GM23338 (cell line): Measurements from ENCODE around the gene EDDM13. TPM values are rescaled to one million over a fixed set of nuclear protein-coding genes. Genes with fewer than 3 reads are reported as not detected.

ENCODE experiments used
- ATAC-seq: fragments of 200-7000 bp; cut with Tn5 transposase; 3 replicates; pipeline ENCODE4 v1.9.1; 2020
- DNase-seq: peaks from one replicate; pipeline ENCODE4 v3.0.0-alpha.2; 2015; ENCODE audit warnings: low spot score
- H2AFZ ChIP-seq: fragments of 200-600 bp; sonication (generic); 2 replicates; pipeline ENCODE4 v1.8.0; 2016; ENCODE audit warnings: antibody characterized with exemption, mild to moderate bottlenecking, moderate library complexity
- H3F3A ChIP-seq: fragments of 200-600 bp; sonication (generic); replicated peaks from 2 replicates; pipeline ENCODE4 v1.8.0; 2017; ENCODE audit warnings: antibody characterized with exemption, mixed run types, low read depth
- H3K27ac ChIP-seq: fragments of 200-600 bp; sonication (generic); 2 replicates; pipeline ENCODE4 v1.6.1; 2016; ENCODE audit warnings: low read depth
- H3K27me3 ChIP-seq: fragments of 200-600 bp; sonication (generic); 2 replicates; pipeline ENCODE4 v1.8.0; 2016; ENCODE audit warnings: mild to moderate bottlenecking, mixed run types, moderate library complexity; ENCODE audit not compliant: insufficient read depth
- H3K36me3 ChIP-seq: fragments of 200-600 bp; sonication (generic); 2 replicates; pipeline ENCODE4 v1.8.0; 2016; ENCODE audit warnings: mild to moderate bottlenecking; ENCODE audit not compliant: insufficient read depth
- H3K4me1 ChIP-seq: fragments of 200-600 bp; sonication (generic); 2 replicates; pipeline ENCODE4 v1.8.0; 2016; ENCODE audit warnings: mild to moderate bottlenecking, moderate library complexity; ENCODE audit not compliant: insufficient read depth
- H3K4me2 ChIP-seq: fragments of 200-600 bp; sonication (generic); 2 replicates; pipeline ENCODE4 v1.7.1; 2017; ENCODE audit warnings: mixed run types
- H3K4me3 ChIP-seq: fragments of 200-600 bp; sonication (generic); 2 replicates; pipeline ENCODE4 v1.6.1; 2016; ENCODE audit warnings: mixed run types
- H3K79me2 ChIP-seq: fragments of 200-600 bp; sonication (generic); replicated peaks from 2 replicates; pipeline ENCODE4 v1.8.0; 2017; ENCODE audit warnings: mild to moderate bottlenecking; ENCODE audit not compliant: insufficient read depth
- H3K9me2 ChIP-seq: fragments of 200-600 bp; sonication (generic); 2 replicates; pipeline ENCODE4 v1.8.0; 2017; ENCODE audit not compliant: insufficient read depth
- H4K20me1 ChIP-seq: fragments of 200-600 bp; sonication (generic); replicated peaks from 2 replicates; pipeline ENCODE4 v1.8.0; 2017; ENCODE audit warnings: mild to moderate bottlenecking; ENCODE audit not compliant: insufficient read depth
- H3K27ac Mint-ChIP-seq: 2 replicates; pipeline ENCODE4 v1.8.0; 2020; ENCODE audit warnings: inconsistent platforms, mild to moderate bottlenecking, moderate library complexity, mixed read lengths
- H3K27me3 Mint-ChIP-seq: 3 replicates; pipeline ENCODE4 v1.8.0; 2022; ENCODE audit warnings: low read depth, mild to moderate bottlenecking, moderate library complexity, mixed read lengths, inconsistent platforms; ENCODE audit not compliant: insufficient read depth, poor library complexity
- H3K36me3 Mint-ChIP-seq: 3 replicates; pipeline ENCODE4 v1.8.0; 2021; ENCODE audit warnings: low read depth, mild to moderate bottlenecking, inconsistent platforms, moderate library complexity, mixed read lengths
- H3K4me1 Mint-ChIP-seq: 3 replicates; pipeline ENCODE4 v1.8.0; 2020; ENCODE audit warnings: mild to moderate bottlenecking, inconsistent platforms, mixed read lengths
- H3K4me3 Mint-ChIP-seq: 3 replicates; pipeline ENCODE4 v1.8.0; 2021; ENCODE audit warnings: moderate library complexity, mild to moderate bottlenecking, inconsistent platforms, mixed read lengths
- H3K9me3 Mint-ChIP-seq: 3 replicates; pipeline ENCODE4 v1.8.0; 2020; ENCODE audit warnings: moderate library complexity, mild to moderate bottlenecking, inconsistent platforms, mixed read lengths
- CREB1 ChIP-seq: fragments of 250-450 bp; sonication (Bioruptor Pico); IDR thresholded peaks from 2 replicates; pipeline ENCODE4 v1.5.0; 2020; ENCODE audit warnings: low read depth, mild to moderate bottlenecking, moderate library complexity
- CTCF ChIP-seq, 2 experiments: fragments of 200-600 bp in 1 of 2; sonication (generic) in 1 of 2; conservative IDR thresholded peaks; 2 replicates each; pipeline versions ENCODE4 v1.5.1 to v1.6.1; 2016 to 2017; ENCODE audit warnings: antibody characterized with exemption in 2 of 2, low read depth in 2 of 2, mild to moderate bottlenecking in 2 of 2, moderate library complexity in 1 of 2
- EZH2phosphoT487 ChIP-seq: fragments of 200-600 bp; sonication (generic); IDR thresholded peaks from one replicate; pipeline ENCODE4 v1.8.1; 2018; ENCODE audit warnings: antibody characterized with exemption; ENCODE audit not compliant: unreplicated experiment
- JUNB ChIP-seq: IDR thresholded peaks from one replicate; pipeline ENCODE4 v1.6.1; 2016; ENCODE audit warnings: antibody characterized with exemption; ENCODE audit not compliant: unreplicated experiment
- NANOG ChIP-seq: IDR thresholded peaks from 2 replicates; pipeline ENCODE4 v1.6.1; 2016; ENCODE audit warnings: antibody characterized with exemption, borderline replicate concordance
- POLR2AphosphoS5 ChIP-seq: IDR thresholded peaks from 2 replicates; pipeline ENCODE4 v1.6.1; 2016; ENCODE audit warnings: antibody characterized with exemption, low read depth
- REST ChIP-seq: IDR thresholded peaks from one replicate; pipeline ENCODE4 v1.6.1; 2018; ENCODE audit warnings: antibody characterized with exemption; ENCODE audit not compliant: unreplicated experiment
- STAT1 ChIP-seq: IDR thresholded peaks from one replicate; pipeline ENCODE4 v1.6.1; 2016; ENCODE audit warnings: antibody characterized with exemption; ENCODE audit not compliant: unreplicated experiment
- ZNF114 ChIP-seq: fragments of 250-450 bp; sonication (Bioruptor Pico); IDR thresholded peaks from 2 replicates; pipeline ENCODE4 v1.5.0; 2020; ENCODE audit warnings: mild to moderate bottlenecking, moderate library complexity
- ZNF331 ChIP-seq: fragments of 250-450 bp; sonication (Bioruptor Pico); IDR thresholded peaks from 2 replicates; pipeline ENCODE4 v1.5.0; 2020; ENCODE audit warnings: low read depth, mild to moderate bottlenecking, moderate library complexity
- polyA plus RNA-seq: library from polyadenylated mRNA; unstranded; fragments of >200 nt; fragmentation: Nextera tagmentation; extraction: Ambion mirVana; gene quantifications from 2 replicates; pipeline ENCODE4 v1.2.1, GENCODE V29; 2016
- total RNA-seq: library from RNA; depleted of rRNA; stranded (reverse); fragments of >200 nt; shearing (Covaris generic); gene quantifications from 2 replicates; pipeline ENCODE4 v1.2.3, GENCODE V29; 2014
- TF ChIP-seq, protein P1 (sequence below): IDR thresholded peaks from 2 replicates; pipeline ENCODE4 v1.6.1; 2016; ENCODE audit warnings: antibody characterized with exemption
- TF ChIP-seq, protein P2 (sequence below): fragments of 250-450 bp; sonication (Bioruptor Pico); IDR thresholded peaks from 2 replicates; pipeline ENCODE4 v1.5.0; 2020; ENCODE audit warnings: mild to moderate bottlenecking, moderate library complexity

Gene EDDM13
- total and polyA plus RNA-seq, 2 experiments from 2014 or later: 0.68 TPM; not detected in 1

- no peak for TF ChIP-seq STAT1
- no peak for TF ChIP-seq JUNB
- no peak for TF ChIP-seq EZH2phosphoT487
- TF ChIP-seq, protein P1, sequence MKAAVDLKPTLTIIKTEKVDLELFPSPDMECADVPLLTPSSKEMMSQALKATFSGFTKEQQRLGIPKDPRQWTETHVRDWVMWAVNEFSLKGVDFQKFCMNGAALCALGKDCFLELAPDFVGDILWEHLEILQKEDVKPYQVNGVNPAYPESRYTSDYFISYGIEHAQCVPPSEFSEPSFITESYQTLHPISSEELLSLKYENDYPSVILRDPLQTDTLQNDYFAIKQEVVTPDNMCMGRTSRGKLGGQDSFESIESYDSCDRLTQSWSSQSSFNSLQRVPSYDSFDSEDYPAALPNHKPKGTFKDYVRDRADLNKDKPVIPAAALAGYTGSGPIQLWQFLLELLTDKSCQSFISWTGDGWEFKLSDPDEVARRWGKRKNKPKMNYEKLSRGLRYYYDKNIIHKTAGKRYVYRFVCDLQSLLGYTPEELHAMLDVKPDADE: no peak
- TF ChIP-seq REST: no peak
- no peak for TF ChIP-seq POLR2AphosphoS5
- no peak for TF ChIP-seq ZNF331 (CRISPR knock-in tag)
- TF ChIP-seq CREB1 (CRISPR knock-in tag): no peak
- TF ChIP-seq ZNF114 (CRISPR knock-in tag): no peak
- TF ChIP-seq NANOG: no peak
These were observed 36.2 kb downstream of the EDDM13 start (continued) for GRCh38 chr19:56308792-56309191.

DNA sequence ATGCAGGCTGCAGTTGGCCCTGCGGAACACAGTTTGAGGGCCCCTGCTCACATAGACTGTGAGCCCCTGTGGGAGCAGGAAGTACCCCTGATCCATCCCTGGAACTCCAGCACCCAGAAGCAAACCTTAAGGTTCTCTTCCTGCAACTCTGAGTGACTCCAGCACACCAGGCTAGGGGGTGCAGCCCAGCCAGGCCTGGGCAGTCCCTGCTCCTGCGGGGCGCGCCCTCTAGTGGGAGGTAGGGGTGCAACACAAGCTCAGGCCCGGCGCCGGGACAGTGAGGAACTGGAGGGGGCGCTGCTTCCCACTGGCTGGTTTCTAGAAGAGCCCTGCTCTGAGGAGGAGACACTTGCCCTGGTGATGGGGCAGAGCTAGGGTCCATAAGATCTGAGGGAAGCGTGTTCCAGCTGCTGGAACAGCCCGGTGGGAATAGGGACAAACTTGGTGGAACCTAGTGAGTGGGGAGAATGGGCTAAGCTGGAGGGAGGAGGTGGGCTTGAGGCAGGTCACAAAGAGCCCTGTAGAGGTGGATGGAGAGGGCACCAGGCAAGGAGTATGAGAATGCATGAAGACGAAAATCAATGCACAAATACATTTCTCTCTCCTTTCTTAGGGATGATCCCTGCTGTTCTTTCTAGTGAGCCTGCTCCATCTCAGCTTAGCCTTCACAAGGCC lies 37.1 kb downstream of the EDDM13 start:
- Mint-ChIP-seq H3K36me3 (peaks cover 15% of the 10 kb centered on the region), H3K4me1 (peaks cover 4% of the 10 kb centered on the region), H3K27me3 (peaks cover 7% of the 10 kb centered on the region), H3K4me3 (no peak overlapping the region), H3K9me3 (peaks cover 3% of the 10 kb centered on the region), H3K27ac (no peak overlapping the region)
- 0 out of 2 replicates have a peak, but pooled peaks cover 2% of the 10 kb centered on the region for H3K4me1 ChIP-seq
- no peak overlapping the region for H3K27ac ChIP-seq
- H3K79me2 ChIP-seq: no peaks in the 10 kb centered on the region
- TF ChIP-seq CTCF (conservative IDR thresholded peaks at IDR 0.05; ENCODE audit: low read depth in 2 of 2): peak; percentile 99 to 100
- TF ChIP-seq, protein P2, sequence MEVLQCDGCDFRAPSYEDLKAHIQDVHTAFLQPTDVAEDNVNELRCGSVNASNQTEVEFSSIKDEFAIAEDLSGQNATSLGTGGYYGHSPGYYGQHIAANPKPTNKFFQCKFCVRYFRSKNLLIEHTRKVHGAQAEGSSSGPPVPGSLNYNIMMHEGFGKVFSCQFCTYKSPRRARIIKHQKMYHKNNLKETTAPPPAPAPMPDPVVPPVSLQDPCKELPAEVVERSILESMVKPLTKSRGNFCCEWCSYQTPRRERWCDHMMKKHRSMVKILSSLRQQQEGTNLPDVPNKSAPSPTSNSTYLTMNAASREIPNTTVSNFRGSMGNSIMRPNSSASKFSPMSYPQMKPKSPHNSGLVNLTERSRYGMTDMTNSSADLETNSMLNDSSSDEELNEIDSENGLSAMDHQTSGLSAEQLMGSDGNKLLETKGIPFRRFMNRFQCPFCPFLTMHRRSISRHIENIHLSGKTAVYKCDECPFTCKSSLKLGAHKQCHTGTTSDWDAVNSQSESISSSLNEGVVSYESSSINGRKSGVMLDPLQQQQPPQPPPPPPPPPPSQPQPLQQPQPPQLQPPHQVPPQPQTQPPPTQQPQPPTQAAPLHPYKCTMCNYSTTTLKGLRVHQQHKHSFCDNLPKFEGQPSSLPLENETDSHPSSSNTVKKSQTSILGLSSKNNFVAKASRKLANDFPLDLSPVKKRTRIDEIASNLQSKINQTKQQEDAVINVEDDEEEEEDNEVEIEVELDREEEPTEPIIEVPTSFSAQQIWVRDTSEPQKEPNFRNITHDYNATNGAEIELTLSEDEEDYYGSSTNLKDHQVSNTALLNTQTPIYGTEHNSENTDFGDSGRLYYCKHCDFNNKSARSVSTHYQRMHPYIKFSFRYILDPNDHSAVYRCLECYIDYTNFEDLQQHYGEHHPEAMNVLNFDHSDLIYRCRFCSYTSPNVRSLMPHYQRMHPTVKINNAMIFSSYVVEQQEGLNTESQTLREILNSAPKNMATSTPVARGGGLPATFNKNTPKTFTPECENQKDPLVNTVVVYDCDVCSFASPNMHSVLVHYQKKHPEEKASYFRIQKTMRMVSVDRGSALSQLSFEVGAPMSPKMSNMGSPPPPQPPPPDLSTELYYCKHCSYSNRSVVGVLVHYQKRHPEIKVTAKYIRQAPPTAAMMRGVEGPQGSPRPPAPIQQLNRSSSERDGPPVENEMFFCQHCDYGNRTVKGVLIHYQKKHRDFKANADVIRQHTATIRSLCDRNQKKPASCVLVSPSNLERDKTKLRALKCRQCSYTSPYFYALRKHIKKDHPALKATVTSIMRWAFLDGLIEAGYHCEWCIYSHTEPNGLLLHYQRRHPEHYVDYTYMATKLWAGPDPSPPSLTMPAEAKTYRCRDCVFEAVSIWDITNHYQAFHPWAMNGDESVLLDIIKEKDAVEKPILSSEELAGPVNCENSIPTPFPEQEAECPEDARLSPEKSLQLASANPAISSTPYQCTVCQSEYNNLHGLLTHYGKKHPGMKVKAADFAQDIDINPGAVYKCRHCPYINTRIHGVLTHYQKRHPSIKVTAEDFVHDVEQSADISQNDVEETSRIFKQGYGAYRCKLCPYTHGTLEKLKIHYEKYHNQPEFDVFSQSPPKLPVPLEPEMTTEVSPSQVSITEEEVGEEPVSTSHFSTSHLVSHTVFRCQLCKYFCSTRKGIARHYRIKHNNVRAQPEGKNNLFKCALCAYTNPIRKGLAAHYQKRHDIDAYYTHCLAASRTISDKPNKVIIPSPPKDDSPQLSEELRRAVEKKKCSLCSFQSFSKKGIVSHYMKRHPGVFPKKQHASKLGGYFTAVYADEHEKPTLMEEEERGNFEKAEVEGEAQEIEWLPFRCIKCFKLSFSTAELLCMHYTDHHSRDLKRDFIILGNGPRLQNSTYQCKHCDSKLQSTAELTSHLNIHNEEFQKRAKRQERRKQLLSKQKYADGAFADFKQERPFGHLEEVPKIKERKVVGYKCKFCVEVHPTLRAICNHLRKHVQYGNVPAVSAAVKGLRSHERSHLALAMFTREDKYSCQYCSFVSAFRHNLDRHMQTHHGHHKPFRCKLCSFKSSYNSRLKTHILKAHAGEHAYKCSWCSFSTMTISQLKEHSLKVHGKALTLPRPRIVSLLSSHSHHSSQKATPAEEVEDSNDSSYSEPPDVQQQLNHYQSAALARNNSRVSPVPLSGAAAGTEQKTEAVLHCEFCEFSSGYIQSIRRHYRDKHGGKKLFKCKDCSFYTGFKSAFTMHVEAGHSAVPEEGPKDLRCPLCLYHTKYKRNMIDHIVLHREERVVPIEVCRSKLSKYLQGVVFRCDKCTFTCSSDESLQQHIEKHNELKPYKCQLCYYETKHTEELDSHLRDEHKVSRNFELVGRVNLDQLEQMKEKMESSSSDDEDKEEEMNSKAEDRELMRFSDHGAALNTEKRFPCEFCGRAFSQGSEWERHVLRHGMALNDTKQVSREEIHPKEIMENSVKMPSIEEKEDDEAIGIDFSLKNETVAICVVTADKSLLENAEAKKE (CRISPR knock-in tag): no peak
- H3K4me2 ChIP-seq: no peak overlapping the region
- H3K4me3 ChIP-seq: no peak overlapping the region
- H4K20me1 ChIP-seq: no peaks in the 10 kb centered on the region
- DNase-seq: peak; percentile 90
- no peaks in the 10 kb centered on the region for H3K9me2 ChIP-seq
- no peaks in the 10 kb centered on the region; the same call in 1 of the 2 replicates for H3K36me3 ChIP-seq
- ATAC-seq: peak; percentile 97
- H3F3A ChIP-seq: 0 out of 2 replicates have a peak, but pooled peaks cover 2% of the 10 kb centered on the region
- no peaks in the 10 kb centered on the region for H3K27me3 ChIP-seq
- H2AFZ ChIP-seq: no peak overlapping the region
